GM10847 (cell line): ENCODE data around the gene SAMD3.

Experiments used
- POLR2A ChIP-seq: IDR thresholded peaks from 2 replicates; pipeline ENCODE4 v1.6.1; 2011; ENCODE audit not compliant: insufficient read length; ENCODE audit errors: extremely low read depth

Gene SAMD3

DNA sequence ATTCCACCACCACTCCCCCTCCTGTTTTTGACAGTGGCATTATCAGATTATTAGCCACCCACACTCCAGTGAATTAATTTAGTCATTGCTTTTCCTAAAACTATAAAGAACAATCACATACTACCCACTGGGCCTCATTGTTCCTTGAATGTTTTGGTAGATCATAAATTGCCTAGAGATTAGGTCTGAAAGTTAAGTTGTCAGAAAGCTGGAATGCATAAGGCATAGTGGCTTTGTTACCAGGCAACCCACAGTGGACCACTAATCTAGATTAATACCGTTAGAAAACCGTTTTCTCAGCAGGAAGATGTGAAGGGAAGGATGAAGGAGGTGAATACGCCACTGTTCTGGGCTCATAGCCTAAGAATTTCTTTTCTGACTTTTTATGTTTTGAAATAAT is 75.6 kb downstream of the SAMD3 start:
- TF ChIP-seq POLR2A: no peak

DNA sequence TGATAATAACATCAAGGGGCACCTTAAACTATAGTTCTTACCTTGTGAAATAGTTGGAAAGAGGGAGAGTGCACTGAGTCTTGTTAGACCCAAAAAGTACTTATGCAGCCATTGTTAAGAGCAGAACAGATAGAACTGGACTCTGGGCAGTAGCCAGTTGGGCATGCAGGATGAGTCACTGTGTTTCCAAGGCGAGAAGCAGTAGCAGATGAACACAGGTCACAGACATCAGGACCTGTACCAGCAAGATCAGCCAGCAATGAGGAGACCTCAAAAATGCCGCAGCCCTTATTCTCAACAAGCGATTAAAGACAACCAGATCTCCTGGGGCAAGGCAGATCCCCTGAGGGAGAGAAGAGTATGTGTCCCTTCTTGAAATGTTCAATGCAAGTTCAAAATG is 79.0 kb downstream of the SAMD3 start:
- TF ChIP-seq POLR2A: no peak

DNA sequence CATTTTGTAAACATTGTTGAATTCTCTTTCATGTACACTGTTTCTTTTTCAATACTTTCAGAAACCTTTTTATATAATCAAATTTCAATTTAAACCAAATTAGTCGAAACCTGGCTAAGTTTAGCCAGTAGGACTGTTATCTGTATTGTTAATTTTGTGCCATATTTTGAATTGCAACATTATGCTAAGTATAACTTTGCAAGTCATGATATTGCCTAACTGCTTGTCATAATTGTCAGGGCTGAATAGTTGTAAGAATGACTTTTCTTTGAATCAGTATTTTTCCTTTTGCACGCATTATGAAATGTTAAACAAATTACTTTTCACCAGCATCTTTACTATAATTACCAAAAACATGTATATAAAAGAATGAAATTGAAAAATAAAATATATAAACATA is 82.7 kb downstream of the SAMD3 start:
- no peak for TF ChIP-seq POLR2A

DNA sequence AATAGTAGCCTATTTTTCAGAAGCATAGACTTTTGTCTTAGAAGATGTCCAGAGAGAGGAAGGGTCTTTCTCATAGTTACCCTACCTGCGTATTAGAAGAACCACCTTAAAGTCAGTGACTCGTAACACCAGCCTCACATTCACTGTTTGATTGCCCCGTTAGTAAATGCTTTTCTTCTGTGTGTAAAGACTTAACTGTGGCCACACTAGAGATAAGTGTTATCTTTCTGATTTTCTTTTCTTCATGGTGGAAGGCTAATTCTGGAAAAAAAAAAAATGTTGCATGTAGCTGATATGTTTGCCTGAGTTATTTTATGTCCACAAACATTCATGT is 83.9 kb downstream of the SAMD3 start:
- no peak for TF ChIP-seq POLR2A

DNA sequence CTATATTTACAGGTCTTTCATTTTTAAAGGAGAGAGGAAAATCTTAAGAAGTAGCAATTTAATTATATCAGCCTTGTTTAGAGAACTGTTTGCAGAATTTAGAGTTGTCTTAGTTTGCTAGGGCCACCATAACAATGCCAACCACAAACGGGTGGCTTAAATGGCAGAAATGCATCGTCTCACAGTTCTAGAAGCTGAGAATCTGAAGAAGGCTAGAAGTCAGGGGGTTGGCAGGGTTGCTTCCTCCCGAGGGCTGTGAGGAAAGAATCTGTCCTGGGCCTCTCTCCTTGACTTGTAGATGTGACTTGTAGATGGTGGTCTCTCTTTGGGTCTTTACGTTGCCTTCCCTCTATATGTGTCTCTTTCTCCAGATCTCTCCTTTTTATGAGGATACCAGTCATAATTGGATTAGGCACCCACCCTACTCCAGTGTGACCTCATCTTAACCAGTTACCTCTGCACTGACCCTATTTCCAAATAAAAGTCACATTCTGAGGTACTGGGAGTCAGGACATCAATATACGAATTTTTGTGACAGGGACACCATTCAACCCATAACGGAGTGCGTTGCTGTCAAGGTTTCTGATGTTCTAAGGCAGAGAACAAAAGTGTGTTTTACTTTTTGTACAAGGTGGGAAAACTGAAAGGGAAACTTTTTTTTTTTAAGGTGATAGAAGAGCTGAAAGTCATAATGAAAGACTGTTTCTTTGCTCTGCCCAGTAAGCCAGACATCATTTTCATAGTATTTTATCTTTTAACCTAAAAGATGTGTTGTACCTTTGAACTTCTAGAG is 84.4 kb downstream of the SAMD3 start:
- TF ChIP-seq POLR2A: no peak

DNA sequence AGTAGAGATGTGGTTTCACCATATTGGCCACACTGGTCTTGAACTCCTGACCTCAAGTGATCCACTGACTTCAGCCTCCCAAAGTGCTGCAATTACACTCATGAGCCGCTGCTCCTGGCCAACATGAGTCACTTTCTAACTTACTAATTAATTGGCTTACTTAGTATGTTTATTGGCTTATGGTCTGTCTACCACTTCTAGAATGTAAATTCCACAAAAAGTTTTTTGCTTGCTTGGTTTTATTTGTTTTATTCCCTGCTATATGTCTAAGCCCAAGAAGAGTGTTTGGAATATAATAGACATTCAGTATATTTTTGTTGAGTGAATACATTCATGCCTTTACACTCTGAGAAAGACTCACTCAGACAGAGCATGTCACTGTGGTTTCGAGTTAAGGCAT is 86.0 kb downstream of the SAMD3 start:
- TF ChIP-seq POLR2A: no peak

DNA sequence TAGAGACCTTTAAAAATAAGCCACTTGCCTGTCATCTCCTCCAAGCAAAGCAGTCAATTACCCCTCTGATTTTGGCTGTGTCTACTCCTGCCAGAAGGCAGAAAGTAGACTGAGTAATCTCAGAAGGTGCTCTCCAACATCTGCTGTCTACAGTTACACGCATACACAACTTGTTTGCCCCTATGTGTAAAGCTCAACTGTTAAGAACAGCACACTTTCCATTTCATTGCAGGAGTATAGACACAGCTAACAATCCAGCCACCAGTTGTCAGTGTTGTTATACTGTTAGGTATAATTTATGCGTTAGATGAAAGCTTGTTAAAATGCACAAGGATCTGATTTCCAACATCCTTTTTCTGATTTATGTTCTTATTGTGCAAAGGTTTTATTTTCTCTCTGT is 88.2 kb downstream of the SAMD3 start:
- no peak for TF ChIP-seq POLR2A

DNA sequence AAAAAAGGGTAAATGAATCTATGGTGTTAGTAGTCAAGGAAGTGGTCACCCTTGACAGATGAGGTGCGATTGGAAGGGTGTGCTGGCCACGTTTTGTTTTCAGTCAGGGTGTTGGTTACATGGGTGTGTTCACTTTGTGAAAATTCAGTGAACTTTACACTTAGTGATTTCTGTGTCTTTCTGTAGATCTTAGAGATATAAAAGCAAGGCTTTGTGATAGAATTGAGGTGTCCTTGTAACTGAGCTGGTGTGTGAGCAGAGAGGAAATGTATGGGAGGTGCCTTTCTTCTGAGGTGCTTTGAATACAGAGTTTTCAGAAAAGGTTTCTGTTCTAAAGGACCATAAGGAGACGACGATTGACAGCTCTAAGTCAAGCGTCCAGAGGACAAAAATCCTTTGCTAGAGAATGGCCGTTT is 90.5 kb downstream of the SAMD3 start:
- no peak for TF ChIP-seq POLR2A

DNA sequence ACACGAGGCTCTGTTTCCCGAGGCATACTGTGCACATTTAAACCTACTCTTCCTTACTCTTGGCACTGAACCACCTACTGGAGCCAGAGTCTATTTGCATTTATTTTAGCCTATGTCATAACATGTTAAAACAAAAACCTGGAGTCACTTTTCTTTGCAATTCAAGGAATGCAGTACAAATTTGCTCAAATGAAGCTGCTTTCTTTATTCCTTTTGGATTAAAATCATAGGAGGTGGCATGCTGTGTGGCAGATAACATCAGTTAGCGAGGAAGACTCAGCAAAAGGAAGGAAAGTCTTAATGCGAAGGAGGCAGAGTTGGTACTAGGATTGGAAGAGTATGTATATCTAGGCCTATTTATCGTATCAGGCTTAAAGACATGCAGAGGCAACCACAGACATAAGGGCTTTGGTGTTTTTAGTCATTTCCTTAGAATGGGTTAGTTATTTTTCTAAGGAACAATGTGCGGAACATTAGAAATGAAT is 92.9 kb downstream of the SAMD3 start:
- TF ChIP-seq POLR2A: no peak

DNA sequence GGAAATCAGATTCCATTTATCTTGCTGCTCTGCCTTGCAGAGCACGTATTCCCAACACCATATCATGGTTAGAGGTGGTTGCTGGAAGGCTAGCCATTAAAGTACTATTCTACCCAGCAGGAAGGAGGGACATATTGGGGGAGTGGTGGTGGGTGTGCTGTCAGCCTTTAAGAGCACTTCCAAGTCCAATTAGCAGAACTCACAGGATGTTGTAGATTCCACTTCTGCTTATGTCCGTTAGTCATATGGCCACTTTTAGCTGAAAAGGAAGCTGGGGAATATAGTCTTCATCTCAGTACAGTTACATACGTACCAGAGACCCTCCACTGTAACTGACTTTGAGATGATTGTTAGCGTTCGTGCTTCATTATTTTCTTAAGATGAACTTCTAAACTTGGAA is 94.4 kb downstream of the SAMD3 start:
- no peak for TF ChIP-seq POLR2A

DNA sequence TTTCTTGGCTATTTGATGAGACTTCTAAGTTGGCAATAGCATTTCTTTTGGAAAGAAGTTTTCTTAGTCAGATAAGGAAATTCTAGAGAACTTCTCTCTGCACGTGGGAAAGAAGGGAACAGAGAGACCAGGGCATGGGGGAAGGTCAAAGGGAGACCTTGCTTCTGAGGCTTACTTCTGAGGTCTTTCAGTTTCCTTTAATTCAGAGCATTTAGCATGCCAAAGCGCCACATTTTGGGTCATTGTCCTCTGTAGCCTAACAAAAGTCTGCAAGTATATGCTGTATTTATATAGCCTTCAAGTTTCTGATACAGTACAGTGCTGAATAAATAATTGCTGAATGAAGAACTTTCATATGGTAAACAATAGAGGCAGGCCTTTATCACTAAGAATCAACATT is 95.6 kb downstream of the SAMD3 start:
- no peak for TF ChIP-seq POLR2A

DNA sequence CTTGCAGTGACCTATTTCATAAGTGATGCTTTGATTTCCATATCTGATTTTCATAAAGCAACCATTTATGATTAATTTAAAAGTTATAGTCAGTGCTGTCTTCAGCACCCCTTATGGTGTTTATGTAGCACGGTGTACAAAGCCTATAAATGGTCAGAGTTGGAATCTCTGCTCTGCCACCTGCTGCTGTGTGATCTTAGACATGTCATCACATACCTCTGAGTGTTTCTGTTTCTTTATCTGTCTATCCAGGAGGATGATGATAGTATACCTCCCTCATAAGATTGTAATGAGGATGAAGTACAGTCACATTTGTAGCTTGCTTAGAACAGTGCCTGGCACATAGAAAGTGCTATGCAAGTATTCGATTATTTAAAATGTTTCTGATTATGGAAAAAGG is 100.5 kb downstream of the SAMD3 start:
- TF ChIP-seq POLR2A: no peak

DNA sequence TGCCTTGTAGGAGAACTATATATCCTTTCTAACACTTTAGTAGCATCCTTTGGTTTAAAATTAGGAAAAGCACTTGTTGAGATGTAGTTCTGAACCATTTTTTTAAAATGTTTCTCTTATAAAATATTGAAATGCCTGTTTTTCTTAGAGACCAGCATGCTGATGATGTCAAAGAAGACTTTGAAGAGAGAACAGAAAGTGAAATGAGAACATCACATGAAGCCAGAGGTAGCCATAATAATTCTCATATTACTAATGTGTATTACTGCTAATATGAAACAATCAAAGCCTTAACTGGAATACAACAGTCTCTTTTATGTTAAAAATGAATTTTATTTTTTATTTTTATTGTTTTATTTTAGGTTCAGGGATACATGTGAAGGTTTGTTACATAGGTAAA is 102.0 kb downstream of the SAMD3 start:
- TF ChIP-seq POLR2A: no peak

DNA sequence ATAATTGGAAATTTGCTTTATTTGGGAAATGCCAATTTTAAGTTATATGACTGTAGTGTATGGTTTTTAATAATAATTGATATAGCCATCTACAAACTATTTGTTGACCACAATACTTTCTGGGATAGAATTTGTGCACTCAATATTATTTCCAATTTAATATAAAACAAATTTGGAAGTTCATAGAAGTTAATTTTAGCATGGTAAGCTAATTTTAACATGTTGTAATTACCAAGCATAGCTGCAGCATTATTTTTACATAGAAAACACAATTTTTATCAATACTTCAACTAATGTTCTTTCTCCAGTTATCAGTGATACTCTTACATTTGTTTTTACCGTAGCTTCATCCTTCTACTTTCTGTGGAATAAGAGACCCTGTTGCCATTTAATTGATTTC is 103.5 kb downstream of the SAMD3 start:
- no peak for TF ChIP-seq POLR2A

DNA sequence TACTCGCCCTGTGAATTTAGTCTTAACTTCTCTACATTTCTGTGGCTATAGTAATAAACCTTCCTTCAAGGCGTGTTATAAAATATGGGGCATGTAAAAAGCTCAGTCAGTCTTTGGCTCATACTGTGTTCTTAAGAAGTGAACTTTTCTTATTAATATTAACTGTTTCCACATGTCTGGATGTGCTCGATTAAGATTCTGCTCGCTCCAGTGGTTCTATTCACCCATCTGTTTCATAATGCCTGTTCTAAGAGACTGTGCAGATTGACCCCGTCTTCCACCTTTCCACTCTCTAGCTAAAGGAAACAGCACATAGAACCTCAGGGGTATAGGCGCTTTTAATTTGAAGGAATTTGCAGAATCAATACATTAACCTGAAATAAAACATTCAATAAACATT is 104.5 kb downstream of the SAMD3 start:
- TF ChIP-seq POLR2A: no peak

DNA sequence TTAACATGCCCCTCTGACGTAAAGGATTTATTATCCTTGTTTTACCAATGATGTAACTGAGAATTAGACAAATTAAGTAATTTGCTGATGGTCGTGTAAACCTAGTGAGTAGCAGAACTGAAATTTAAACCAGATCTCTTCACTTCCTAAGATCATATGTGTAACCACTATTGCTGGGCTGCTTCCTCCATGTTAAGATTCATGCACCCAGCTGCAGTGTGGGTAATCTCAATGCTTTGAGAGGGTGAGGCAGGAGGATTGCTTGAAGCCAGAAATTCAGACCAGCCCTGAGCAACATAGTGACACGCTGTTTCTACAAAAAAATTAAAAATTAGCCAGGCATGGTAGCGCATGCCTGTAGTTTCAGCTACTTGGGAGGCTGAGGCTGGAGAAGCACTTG is 106.5 kb downstream of the SAMD3 start:
- no peak for TF ChIP-seq POLR2A

DNA sequence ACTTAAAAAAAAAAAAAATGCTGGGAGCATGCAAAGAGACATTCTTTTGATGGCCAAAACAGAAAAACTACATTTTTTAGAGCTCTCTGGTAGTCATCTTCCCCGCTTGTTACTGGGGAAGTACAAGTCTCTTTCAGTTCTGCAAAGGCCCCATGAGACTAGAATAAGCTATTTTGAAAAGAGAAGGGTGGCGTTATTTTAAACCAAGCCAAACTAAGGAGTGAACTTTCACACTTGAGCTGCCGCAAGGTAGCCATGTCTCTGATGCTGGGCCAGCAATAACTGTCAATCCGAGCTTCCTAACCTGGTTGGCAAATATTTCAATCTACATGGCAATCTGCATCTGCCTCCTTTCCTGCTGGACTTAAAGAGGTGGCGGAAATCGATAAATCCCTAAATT is 107.7 kb downstream of the SAMD3 start:
- TF ChIP-seq POLR2A: no peak
